ELF-1 (cell line): ENCODE measurements around the gene PARD3.

Experiments
- DNase-seq: peaks from one replicate; pipeline ENCODE4 v3.0.0-alpha.2; 2016; ENCODE audit warnings: low read depth, low spot score

Gene PARD3

GRCh38 chr10:34166354-34166753 is 648.7 kb downstream of the PARD3 start:
- DNase-seq = no peak

- DNase-seq = no peak
Observed at GRCh38 chr10:34164029-34164428, 651.1 kb downstream of the PARD3 start.

- no peak for DNase-seq
Observed at GRCh38 chr10:34163075-34163905, 651.8 kb downstream of the PARD3 start.

- DNase-seq = no peak
Observed at GRCh38 chr10:34161777-34162370, 653.2 kb downstream of the PARD3 start.

- no peak for DNase-seq
Observed at GRCh38 chr10:34160595-34160994, 654.5 kb downstream of the PARD3 start.

- DNase-seq = no peak
Observed at GRCh38 chr10:34157501-34157900, 657.6 kb downstream of the PARD3 start.

GRCh38 chr10:34156781-34157425 is 658.2 kb downstream of the PARD3 start:
- DNase-seq = no peak

- DNase-seq = no peak
Observed at GRCh38 chr10:34155812-34156211, 659.3 kb downstream of the PARD3 start.

- DNase-seq = no peak
Observed at GRCh38 chr10:34154383-34154900, 660.7 kb downstream of the PARD3 start.

GRCh38 chr10:34153663-34154382 is 661.3 kb downstream of the PARD3 start:
- DNase-seq = no peak

GRCh38 chr10:34152434-34152833 is 662.7 kb downstream of the PARD3 start:
- no peak for DNase-seq

- DNase-seq = no peak
Observed at GRCh38 chr10:34151931-34152330, 663.2 kb downstream of the PARD3 start.

GRCh38 chr10:34151481-34151880 is 663.6 kb downstream of the PARD3 start:
- DNase-seq = no peak

- DNase-seq = no peak
Observed at GRCh38 chr10:34150103-34150502, 665.0 kb downstream of the PARD3 start.

GRCh38 chr10:34148305-34148657 is 666.8 kb downstream of the PARD3 start:
- no peak for DNase-seq

GRCh38 chr10:34147641-34148304 is 667.3 kb downstream of the PARD3 start:
- DNase-seq = no peak

- DNase-seq = no peak
Observed at GRCh38 chr10:34145715-34146114, 669.4 kb downstream of the PARD3 start.

- DNase-seq = no peak
Observed at GRCh38 chr10:34143466-34143865, 671.6 kb downstream of the PARD3 start.

- no peak for DNase-seq
Observed at GRCh38 chr10:34141032-34141680, 673.9 kb downstream of the PARD3 start.

- no peak for DNase-seq
Observed at GRCh38 chr10:34139559-34139958, 675.5 kb downstream of the PARD3 start.

GRCh38 chr10:34137955-34138354 is 677.1 kb downstream of the PARD3 start:
- no peak for DNase-seq
